ENCODE results near the gene RAB3IL1. TPM values are rescaled to one million over a fixed set of nuclear protein-coding genes. Genes with fewer than 3 reads are reported as not detected.

Gene RAB3IL1
- total RNA-seq, 2 experiments from 2014 or later: not detected

DNA sequence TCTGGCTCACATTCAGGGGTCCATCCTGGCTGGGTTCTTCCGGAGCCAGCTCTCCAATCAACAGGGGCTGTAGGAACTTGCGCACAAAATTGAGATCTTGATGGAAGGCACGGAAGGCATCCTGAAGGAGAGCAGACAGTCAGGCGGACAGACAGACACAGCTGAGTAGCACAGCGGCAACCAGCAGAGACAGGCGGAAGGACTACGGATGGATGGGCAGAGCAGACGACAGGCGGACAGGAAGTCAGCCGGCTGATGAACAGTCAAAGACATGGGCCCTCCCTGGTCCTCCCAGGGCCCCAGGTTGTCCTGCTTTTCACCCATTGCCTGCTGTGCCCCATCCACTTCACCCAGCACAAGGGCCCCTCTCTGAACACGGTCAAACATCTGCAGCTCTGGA is 37.3 kb downstream of the RAB3IL1 start:
- intact Hi-C loops (cut with DNase I, micrococcal nuclease): no loop called here
- Mint-ChIP-seq H3K27me3 (no peaks in the 10 kb centered on the region), H3K36me3 (ENCODE audit: low read depth) (no peaks in the 10 kb centered on the region), H3K4me1 (ENCODE audit: low read depth) (no peaks in the 10 kb centered on the region), H3K4me3 (no peak overlapping the region), H3K9me3 (no peaks in the 10 kb centered on the region), H3K27ac (no peak overlapping the region)
- Histone ChIP-seq H3K27me3 (ENCODE audit: control insufficient read depth in 1 of 2, insufficient read depth in 2 of 2, low read length in 2 of 2) (no peaks in the 10 kb centered on the region), H3K27ac (ENCODE audit: low read depth in 1 of 2, low read length in 2 of 2) (no peak overlapping the region), H3K4me3 (ENCODE audit: low read length) (no peak overlapping the region), H3K4me1 (ENCODE audit: insufficient read depth, low read length) (no peaks in the 10 kb centered on the region), H3K36me3 (ENCODE audit: insufficient read depth, low read length) (no peaks in the 10 kb centered on the region), H3K9me3 (ENCODE audit: control insufficient read depth in 1 of 2, insufficient read depth in 1 of 2, low read length in 2 of 2) (no peaks in the 10 kb centered on the region)
- DNase-seq (no peak), ATAC-seq (ENCODE audit: poor library complexity) (no peak)
- POLR2A ChIA-PET: no interaction called here
- CTCF ChIA-PET: interaction anchor here (0.7 to 0.8 kb wide), 2 partner anchors 9 to 19 kb away, joined by 3 read pairs; no protein-coding TSS in a partner anchor
- TF ChIP-seq, protein P1, sequence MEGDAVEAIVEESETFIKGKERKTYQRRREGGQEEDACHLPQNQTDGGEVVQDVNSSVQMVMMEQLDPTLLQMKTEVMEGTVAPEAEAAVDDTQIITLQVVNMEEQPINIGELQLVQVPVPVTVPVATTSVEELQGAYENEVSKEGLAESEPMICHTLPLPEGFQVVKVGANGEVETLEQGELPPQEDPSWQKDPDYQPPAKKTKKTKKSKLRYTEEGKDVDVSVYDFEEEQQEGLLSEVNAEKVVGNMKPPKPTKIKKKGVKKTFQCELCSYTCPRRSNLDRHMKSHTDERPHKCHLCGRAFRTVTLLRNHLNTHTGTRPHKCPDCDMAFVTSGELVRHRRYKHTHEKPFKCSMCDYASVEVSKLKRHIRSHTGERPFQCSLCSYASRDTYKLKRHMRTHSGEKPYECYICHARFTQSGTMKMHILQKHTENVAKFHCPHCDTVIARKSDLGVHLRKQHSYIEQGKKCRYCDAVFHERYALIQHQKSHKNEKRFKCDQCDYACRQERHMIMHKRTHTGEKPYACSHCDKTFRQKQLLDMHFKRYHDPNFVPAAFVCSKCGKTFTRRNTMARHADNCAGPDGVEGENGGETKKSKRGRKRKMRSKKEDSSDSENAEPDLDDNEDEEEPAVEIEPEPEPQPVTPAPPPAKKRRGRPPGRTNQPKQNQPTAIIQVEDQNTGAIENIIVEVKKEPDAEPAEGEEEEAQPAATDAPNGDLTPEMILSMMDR (IDR thresholded peaks at IDR 0.05): no peak

DNA sequence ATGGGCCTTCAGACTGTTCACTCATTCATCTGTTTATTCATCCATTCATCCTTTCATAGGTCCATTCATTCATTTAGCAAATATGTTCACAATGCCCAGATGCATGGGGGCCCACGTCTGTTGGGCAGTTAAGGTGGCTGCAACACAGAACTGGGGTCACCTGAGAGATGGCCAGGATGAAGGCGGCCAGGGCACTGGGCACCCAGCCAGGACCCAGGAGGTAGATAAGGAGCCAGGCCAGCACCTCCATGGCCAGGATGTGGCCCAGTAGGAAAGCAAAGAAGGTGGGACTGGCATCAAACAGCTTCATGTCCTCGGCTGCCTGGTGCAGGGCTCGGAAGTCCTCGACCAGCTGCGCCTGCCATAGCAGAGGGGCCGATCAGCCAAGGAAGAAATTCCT is 38.2 kb downstream of the RAB3IL1 start:
- Histone ChIP-seq H3K4me1 (ENCODE audit: insufficient read depth, low read length) (no peaks in the 10 kb centered on the region), H3K4me3 (ENCODE audit: low read length) (no peak overlapping the region), H3K27me3 (ENCODE audit: control insufficient read depth in 1 of 2, insufficient read depth in 2 of 2, low read length in 2 of 2) (no peaks in the 10 kb centered on the region), H3K36me3 (ENCODE audit: insufficient read depth, low read length) (no peaks in the 10 kb centered on the region), H3K9me3 (ENCODE audit: control insufficient read depth in 1 of 2, insufficient read depth in 1 of 2, low read length in 2 of 2) (no peaks in the 10 kb centered on the region), H3K27ac (ENCODE audit: low read depth in 1 of 2, low read length in 2 of 2) (no peak overlapping the region)
- Mint-ChIP-seq H3K27ac (no peak overlapping the region), H3K4me1 (ENCODE audit: low read depth) (no peaks in the 10 kb centered on the region), H3K9me3 (no peaks in the 10 kb centered on the region), H3K36me3 (ENCODE audit: low read depth) (no peaks in the 10 kb centered on the region), H3K27me3 (no peaks in the 10 kb centered on the region), H3K4me3 (no peak overlapping the region)
- ChIA-PET CTCF (interaction anchor here (1.4 kb wide), 2 partner anchors 20 to 203 kb away, joined by 3 to 4 read pairs; no protein-coding TSS in a partner anchor), POLR2A (interaction anchor here (0.6 kb wide), 1 partner anchor 1653 kb away, joined by 3 read pairs; no protein-coding TSS in a partner anchor)
- DNase-seq (no peak), ATAC-seq (ENCODE audit: poor library complexity) (no peak)
- intact Hi-C loops (cut with DNase I, micrococcal nuclease): loop anchor here in 1 of 2 experiments (10.0 kb wide), 1 partner anchor 436 kb away; no protein-coding TSS in a partner anchor
- TF ChIP-seq, protein P1 (IDR thresholded peaks at IDR 0.05): no peak

DNA sequence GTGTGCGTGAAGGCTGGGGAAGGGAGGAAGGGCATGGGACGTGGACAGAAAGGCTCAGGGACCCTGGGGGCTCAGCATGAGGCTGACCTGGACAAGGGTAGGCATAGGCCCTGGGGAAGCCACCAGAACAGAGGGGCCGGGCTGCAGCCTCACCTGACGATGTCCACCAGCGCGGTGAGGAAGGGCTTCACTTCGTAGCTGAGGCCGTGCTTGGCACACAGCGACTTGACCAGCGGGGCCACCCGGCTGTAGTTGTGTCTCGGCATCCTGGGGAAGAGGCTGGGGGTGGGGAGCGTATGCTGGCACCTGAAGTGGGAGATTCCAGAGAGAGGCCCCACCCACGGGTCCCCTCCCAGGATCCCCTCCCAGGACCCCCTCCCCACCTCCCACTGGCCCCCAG is 41.7 kb downstream of the RAB3IL1 start:
- POLR2A ChIA-PET: no interaction called here
- no peaks in the 10 kb centered on the region for H3K27me3 ChIP-seq (ENCODE audit: control insufficient read depth in 1 of 2, insufficient read depth in 2 of 2, low read length in 2 of 2)
- no peak for DNase-seq
- Mint-ChIP-seq H3K27ac (no peak overlapping the region), H3K4me3 (no peak overlapping the region), H3K36me3 (ENCODE audit: low read depth) (no peaks in the 10 kb centered on the region), H3K9me3 (no peaks in the 10 kb centered on the region), H3K27me3 (peaks cover 7% of the 10 kb centered on the region), H3K4me1 (ENCODE audit: low read depth) (peaks cover 5% of the 10 kb centered on the region)
- H3K9me3 ChIP-seq (ENCODE audit: control insufficient read depth in 1 of 2, insufficient read depth in 1 of 2, low read length in 2 of 2): no peaks in the 10 kb centered on the region
- no peaks in the 10 kb centered on the region for H3K36me3 ChIP-seq (ENCODE audit: insufficient read depth, low read length)
- CTCF ChIA-PET: interaction anchor here (1.4 kb wide), 1 partner anchor 206 kb away, joined by 3 read pairs; no protein-coding TSS in a partner anchor
- TF ChIP-seq, protein P1 (IDR thresholded peaks at IDR 0.05): no peak
- H3K4me1 ChIP-seq (ENCODE audit: insufficient read depth, low read length): peaks cover 7% of the 10 kb centered on the region
- no peak overlapping the region for H3K27ac ChIP-seq (ENCODE audit: low read depth in 1 of 2, low read length in 2 of 2)
- no peak overlapping the region for H3K4me3 ChIP-seq (ENCODE audit: low read length)
- intact Hi-C loops (cut with DNase I, micrococcal nuclease): loop anchor here in 1 of 2 experiments (10.0 kb wide), 1 partner anchor 439 kb away; no protein-coding TSS in a partner anchor
- no peak for ATAC-seq (ENCODE audit: poor library complexity)
